Measurements from ENCODE around the gene TNFRSF18. TPM values are rescaled to one million over a fixed set of nuclear protein-coding genes. Genes with fewer than 3 reads are reported as not detected.

TNFRSF18 gene
- total RNA-seq, 1 donor = not detected

- no peaks in the 10 kb centered on the region for H3K9me3 ChIP-seq (ENCODE audit: low read depth, low read length)
Observed at GRCh38 chr1:1202831-1203560, 3.4 kb downstream of the TNFRSF18 start.

DNA sequence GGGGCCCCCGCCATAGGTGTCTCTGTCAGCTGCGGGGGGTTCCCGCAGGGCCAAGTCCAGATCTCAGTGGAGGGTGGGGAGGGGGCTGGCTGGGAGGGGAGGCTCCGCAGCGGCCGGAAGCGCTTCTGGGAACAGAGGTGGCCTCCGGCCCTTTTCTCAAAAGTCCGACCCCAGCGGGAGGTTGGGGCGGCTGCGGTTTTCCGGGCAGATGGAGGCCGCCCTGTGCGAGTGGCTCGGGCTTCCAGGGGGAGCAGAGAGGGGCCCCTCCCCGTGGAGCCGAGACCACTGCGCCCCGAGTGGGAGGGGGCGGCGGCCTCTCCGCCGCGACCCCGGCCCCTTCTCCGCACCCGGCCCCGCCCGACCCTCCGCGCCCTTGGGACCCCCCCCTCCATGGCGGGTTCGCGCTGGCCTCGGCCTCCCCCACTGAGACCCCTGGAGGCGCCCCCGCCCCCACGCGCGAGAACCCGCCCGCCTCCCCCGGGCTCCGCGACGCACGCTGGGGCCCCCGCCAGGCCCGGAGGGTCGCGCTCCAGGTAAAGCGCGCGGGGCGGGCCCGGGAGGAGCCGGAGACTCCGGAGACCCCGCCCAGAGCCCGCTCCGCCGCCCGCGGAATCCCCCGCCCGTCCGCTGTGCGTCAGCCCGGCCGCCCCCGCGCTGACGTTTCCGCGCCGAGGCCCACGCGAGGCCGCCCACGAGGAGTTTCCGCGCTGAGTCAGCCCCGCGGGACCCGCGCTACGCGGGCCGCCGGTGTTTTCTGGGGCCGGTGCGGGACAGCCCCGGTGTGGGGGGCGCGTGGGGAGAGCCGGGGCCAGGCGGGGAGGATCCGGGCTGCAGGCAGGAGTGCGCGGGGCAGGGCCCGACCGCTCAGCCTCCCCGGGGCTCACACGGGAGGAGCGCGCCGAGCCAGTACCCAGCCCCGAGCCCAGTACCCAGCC is 5.2 kb downstream of the TNFRSF18 start:
- no peak overlapping the region for H3K27ac ChIP-seq (ENCODE audit: low read depth, low read length)
- TF ChIP-seq, protein P1, sequence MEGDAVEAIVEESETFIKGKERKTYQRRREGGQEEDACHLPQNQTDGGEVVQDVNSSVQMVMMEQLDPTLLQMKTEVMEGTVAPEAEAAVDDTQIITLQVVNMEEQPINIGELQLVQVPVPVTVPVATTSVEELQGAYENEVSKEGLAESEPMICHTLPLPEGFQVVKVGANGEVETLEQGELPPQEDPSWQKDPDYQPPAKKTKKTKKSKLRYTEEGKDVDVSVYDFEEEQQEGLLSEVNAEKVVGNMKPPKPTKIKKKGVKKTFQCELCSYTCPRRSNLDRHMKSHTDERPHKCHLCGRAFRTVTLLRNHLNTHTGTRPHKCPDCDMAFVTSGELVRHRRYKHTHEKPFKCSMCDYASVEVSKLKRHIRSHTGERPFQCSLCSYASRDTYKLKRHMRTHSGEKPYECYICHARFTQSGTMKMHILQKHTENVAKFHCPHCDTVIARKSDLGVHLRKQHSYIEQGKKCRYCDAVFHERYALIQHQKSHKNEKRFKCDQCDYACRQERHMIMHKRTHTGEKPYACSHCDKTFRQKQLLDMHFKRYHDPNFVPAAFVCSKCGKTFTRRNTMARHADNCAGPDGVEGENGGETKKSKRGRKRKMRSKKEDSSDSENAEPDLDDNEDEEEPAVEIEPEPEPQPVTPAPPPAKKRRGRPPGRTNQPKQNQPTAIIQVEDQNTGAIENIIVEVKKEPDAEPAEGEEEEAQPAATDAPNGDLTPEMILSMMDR (IDR thresholded peaks at IDR 0.05; ENCODE audit: extremely low read depth, low read depth, low read length) = no peak
- no peaks in the 10 kb centered on the region for H3K4me1 ChIP-seq (ENCODE audit: insufficient read depth, low read length)
- H3K4me3 ChIP-seq (ENCODE audit: insufficient read depth, low read length) = peak overlapping the region; percentile 59
- H3K4me2 ChIP-seq (ENCODE audit: insufficient read depth, low read length) = peak overlapping the region; percentile 39
- peaks cover 1% of the 10 kb centered on the region for H3K27me3 ChIP-seq (ENCODE audit: insufficient read depth, low read length)
- DNase-seq (ENCODE audit: insufficient read length, low spot score, missing footprints) = peak; percentile 99
- no peaks in the 10 kb centered on the region for H3K36me3 ChIP-seq (ENCODE audit: insufficient read depth, low read length)
- no peak overlapping the region for H2AFZ ChIP-seq (ENCODE audit: low read length)
- no peaks in the 10 kb centered on the region for H3K79me2 ChIP-seq (ENCODE audit: insufficient read depth, low read length)
- no peaks in the 10 kb centered on the region for H4K20me1 ChIP-seq (ENCODE audit: insufficient read depth, low read length)
- no peaks in the 10 kb centered on the region for H3K9me3 ChIP-seq (ENCODE audit: low read depth, low read length)

More at GRCh38 chr1:1202831-1203560, 3.4 kb downstream of the TNFRSF18 start:
- peak; percentile 88 for DNase-seq (ENCODE audit: insufficient read length, low spot score, missing footprints)
- Histone ChIP-seq H4K20me1 (ENCODE audit: insufficient read depth, low read length) (no peaks in the 10 kb centered on the region), H2AFZ (ENCODE audit: low read length) (no peak overlapping the region), H3K4me1 (ENCODE audit: insufficient read depth, low read length) (peaks cover 3% of the 10 kb centered on the region), H3K36me3 (ENCODE audit: insufficient read depth, low read length) (no peaks in the 10 kb centered on the region), H3K27me3 (ENCODE audit: insufficient read depth, low read length) (peaks cover 11% of the 10 kb centered on the region), H3K4me2 (ENCODE audit: insufficient read depth, low read length) (no peak overlapping the region), H3K4me3 (ENCODE audit: insufficient read depth, low read length) (no peak overlapping the region), H3K79me2 (ENCODE audit: insufficient read depth, low read length) (no peaks in the 10 kb centered on the region), H3K27ac (ENCODE audit: low read depth, low read length) (no peak overlapping the region)
- TF ChIP-seq, protein P1 (IDR thresholded peaks at IDR 0.05; ENCODE audit: extremely low read depth, low read depth, low read length) = no peak

GRCh38 chr1:1199961-1200875 is 6.2 kb downstream of the TNFRSF18 start:
- no peaks in the 10 kb centered on the region for H3K9me3 ChIP-seq (ENCODE audit: low read depth, low read length)
- H3K27ac ChIP-seq (ENCODE audit: low read depth, low read length) = no peak overlapping the region
- no peaks in the 10 kb centered on the region for H3K79me2 ChIP-seq (ENCODE audit: insufficient read depth, low read length)
- H3K4me3 ChIP-seq (ENCODE audit: insufficient read depth, low read length) = no peak overlapping the region
- H3K36me3 ChIP-seq (ENCODE audit: insufficient read depth, low read length) = no peaks in the 10 kb centered on the region
- no peaks in the 10 kb centered on the region for H3K4me1 ChIP-seq (ENCODE audit: insufficient read depth, low read length)
- H4K20me1 ChIP-seq (ENCODE audit: insufficient read depth, low read length) = no peaks in the 10 kb centered on the region
- H2AFZ ChIP-seq (ENCODE audit: low read length) = no peak overlapping the region
- H3K27me3 ChIP-seq (ENCODE audit: insufficient read depth, low read length) = no peaks in the 10 kb centered on the region
- no peak overlapping the region for H3K4me2 ChIP-seq (ENCODE audit: insufficient read depth, low read length)
- TF ChIP-seq, protein P1 (IDR thresholded peaks at IDR 0.05; ENCODE audit: extremely low read depth, low read depth, low read length) = no peak
- DNase-seq (ENCODE audit: insufficient read length, low spot score, missing footprints) = peak; percentile 94
